ENCODE results near the gene ARHGEF1.

The ARHGEF1 gene

DNA sequence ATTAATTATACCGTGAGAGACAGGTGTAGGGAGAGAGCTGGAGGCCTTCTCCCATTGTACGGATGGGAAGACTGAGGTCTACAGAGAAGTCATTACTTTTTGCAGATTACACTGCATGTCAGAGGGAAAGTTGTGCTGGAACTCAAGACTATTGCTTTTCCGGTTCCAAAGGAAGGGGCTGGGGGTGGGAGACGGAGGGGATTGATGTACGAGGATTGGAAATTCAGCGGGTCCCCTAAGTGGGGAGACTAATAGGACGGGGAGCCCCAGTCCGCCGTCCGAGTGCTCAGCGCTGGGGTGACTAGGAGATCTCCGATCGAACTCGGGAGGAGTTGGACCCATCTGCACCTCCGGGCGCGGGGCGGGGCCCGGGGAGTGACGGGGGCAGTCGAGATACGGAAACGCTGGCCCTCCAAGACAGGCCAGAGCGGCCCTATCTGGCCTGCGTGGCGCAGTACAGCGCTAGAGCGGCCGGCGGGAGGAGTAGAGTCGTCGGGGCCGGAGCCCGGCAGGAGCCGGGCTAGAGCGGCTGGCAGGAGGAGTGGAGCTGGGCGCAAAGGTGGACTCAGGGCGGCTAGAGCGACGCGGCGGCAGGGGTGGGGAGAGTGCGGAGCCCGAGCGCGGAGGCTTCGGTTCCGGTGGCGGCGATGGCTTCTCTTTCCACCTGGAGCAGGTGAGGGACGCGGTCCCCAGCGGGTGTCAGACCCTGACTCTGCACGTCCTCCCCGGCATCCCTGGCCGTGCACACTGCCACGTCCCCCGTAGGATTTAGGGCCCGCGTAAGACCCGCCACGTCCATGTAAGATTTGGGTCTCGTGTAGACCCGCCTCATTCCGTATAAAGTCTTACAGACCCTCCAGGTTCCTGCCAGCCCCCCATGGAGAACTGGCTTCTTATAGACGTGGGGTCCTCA lies 1.1 kb downstream of the ARHGEF1 start:
- DNase-seq: peak; percentile 83

DNA sequence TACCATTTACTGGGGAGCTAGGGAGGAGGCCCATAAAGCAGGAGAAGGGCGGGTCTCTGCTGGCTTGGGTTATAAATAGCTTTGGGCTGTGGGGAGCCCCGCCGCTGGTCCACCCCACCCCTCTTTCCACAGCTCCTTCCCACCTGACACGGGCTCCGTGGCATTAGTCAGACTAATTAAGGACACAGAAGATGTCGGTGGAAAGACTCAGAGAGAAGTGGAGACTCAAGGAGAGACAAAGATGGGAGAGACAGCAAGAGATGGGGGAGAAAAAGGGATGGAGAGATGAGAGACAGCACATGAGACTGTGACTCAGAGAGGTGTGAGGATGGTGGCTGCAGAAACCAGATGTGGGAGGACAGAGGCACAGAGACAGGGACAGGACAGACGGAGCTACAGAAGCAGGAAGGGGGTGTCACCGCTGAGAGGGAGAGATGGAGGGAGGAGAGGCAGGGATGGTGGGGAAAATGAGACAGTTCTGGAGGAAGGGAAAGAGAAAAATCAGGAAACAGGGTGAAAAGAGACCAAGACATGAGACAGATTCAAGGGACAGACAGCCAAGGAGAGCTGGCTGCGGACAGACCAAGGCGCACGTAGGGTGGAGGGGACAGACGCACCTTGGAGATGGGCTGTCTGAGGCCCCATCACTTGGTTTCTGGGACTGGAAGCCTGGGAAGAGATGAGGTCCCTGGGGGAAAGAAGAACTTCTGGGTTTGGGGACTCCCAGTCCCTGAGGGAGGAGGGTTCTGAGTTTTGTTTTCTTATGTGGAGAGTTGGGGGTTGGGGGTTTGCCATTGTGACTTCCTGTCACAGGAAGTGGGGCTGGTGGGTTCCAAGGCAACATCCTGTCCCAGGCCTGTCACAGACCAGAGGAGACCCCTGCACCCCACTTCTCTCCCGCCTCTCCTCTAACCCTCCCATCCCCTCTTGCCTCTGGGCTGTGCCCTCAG lies 4.1 kb downstream of the ARHGEF1 start:
- no peak for DNase-seq

DNA sequence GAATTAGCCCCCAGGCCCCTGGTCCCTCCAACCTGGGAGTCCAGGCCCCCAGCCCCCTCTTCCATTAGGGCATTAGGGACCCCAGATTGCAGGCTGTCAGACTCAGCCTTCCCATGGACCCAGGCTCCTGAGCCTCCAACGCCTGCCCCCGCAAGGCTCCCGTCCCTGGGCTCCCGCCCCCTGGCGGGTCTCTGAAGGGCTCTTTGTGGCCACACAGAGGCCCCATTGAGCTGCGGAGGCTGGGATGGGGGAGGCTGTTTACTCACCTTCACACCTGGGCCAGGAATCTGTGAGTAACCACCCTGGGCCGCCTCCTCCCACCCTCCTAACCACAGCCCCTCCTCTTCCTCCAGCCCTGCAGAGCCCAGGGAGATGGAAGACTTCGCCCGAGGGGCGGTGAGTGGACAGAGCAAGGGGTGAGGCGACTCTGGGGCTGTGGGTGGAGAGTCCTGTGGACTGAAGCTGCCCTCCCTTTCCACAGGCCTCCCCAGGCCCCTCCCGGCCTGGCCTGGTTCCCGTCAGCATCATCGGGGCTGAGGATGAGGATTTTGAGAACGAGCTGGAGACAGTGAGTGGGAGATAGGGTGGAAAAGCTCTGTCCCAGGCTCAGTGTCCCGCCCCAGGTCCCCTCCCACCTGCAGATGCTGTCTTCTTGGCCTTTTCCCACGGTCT lies 4.9 kb downstream of the ARHGEF1 start:
- no peak for DNase-seq

DNA sequence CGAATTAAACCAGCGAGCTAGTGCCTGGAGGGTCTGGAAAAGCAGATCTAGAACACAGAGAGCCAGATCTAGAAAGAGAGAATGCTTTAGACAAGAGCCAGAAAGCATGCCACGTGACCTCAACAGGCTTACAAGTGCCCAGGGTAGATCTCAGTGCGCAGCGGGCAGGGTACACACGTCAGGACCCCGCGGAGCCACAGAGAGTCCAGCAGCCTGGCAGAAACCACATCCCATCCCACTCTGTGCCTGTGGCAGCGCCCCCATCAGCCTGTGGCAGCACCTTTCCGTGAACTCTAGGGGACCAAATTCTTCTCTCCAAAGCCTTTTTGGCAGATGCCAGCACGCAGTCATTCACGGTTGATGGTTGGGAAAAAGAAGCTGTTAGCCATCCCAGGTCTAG lies 5.9 kb downstream of the ARHGEF1 start:
- no peak for DNase-seq

DNA sequence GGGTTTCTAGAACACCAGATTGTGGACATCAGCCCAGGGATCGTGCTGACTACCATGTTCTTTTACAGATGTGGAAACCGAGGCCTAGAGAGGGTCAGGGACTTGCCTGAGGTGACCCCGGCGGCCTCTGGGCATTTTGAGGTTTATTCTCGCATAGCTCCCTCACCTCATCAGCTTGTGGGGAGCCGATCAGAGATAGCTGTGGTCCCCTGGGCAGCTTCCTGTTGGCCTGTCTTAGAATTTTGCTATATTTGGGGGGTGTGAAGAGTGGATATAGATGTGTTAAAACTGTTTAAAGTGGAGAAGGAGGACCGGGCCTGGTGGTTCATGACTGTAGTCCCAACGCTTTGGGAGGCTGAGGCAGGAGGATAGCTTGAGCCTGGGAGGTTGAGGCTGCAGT lies 6.9 kb downstream of the ARHGEF1 start:
- no peak for DNase-seq

DNA sequence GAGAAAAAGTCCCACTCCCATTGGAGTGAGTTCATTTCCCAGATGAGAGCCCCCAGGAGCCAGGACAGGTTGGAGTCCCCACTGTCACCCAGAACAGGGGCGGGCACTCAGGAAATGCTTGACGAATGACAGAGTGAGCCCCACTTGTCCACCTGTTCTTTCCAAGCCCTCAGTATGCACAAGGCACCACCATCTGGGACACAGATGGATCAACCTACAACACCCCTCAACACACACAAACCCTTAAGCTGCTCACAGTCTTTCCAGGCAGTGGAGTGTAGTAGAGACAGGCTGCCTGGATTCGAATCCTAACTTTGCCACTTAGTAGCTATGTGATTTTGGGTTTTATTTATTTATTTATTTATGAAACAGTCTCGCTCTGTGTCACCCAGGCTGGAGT lies 8.0 kb downstream of the ARHGEF1 start:
- DNase-seq: no peak

DNA sequence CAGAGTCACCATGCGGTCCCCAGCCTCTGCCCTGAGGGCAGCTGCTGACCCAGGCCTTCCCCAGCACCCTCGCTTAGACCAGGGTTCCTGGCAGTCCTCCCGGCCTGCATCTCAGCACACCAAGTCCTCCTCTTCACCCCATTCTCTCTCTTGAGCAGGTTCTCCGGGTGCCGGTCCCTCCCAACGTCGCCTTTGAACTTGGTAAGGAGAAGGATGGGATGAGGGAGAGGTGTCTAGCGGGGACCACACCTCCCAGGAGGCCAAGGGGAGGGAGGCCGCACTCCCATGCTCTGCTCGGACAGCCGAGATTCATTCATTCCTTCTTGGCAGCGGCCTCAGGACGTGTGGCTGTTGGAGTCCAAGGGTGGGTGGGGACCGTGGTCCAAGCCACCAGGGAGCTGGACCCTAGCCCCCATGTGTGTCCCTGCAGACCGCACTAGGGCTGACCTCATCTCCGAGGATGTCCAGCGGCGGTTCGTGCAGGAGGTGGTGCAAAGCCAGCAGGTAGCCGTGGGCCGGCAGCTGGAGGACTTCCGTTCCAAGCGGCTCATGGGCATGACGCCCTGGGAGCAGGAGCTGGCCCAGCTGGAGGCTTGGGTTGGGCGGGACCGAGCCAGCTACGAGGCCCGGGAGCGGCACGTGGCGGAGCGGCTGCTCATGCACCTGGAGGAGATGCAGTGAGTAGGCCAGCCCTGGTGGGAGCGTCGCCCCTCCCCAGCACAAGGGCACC lies 9.4 kb downstream of the ARHGEF1 start:
- no peak for DNase-seq

DNA sequence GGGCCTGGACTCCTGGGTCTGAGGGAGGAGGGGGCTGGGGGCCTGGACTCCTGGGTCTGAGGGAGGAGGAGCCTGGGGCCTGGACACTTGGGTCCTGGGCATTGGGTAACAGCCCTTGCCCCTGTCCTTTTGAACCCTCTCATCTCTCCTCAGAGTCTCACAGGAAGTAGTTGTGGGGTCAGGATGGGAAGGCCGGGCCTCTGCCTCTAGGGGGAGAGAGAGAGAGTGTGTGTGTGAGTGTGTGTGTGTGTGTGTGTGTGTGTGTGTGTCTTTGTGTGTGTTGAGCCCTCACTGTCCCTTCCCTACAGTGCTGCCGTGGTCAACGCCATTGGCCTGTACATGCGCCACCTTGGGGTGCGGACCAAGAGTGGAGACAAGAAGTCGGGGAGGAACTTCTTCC lies 10.9 kb downstream of the ARHGEF1 start:
- no peak for DNase-seq

DNA sequence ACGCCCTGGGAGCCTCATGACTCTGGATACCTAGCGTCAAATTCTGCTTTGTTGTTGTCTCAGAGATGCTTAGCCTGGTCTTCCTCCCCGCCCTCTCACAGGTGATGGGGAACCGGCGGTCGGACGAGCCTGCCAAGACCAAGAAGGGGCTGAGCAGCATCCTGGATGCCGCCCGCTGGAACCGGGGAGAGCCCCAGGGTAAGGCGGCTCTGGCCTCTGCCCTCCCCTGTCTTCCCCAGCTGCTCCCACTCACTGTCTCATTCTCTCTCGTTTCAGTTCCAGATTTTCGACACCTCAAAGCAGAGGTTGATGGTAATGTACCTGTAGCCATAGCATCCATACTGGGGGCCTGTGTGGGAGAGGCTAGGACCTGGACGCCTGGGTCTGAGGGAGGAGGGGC lies 11.4 kb downstream of the ARHGEF1 start:
- no peak for DNase-seq

DNA sequence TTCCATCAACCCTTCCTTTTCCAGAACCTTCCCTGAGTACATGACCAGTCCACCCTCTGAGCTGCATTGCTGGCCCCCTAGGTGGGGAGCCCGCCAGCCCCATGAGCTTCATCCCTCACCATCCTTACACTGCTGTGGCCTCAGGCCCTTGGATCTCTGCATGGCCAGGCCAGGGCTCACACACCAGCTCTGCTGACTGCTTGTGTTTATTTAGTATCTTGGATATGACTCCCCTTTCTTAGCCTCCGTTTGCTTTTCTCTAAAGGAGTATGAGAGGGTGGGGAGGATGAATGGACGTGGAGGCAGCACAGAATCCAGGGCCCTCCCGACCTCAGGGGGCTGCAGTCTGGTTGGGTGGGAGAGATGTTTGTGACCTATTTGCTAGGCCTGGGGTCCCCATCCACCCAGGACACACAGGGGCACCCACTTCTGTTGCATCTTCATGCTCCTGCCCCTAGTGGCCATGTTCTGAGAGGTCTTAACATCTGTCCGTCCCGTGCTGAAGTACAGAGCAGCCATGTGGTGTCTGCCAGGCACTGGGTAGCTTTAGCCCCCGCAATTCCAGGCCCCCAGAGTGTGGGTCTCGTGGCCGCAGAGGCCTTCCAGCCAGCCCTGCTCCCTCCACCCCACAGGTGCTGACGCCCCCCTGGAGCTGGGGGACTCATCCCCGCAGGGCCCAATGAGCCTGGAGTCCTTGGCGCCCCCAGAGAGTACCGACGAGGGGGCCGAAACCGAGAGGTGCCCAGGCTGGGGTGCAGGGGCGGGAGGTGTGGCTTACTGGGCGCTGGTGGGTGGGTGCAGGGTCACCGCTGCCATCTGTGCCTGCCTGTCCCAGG lies 13.0 kb downstream of the ARHGEF1 start:
- DNase-seq: no peak

DNA sequence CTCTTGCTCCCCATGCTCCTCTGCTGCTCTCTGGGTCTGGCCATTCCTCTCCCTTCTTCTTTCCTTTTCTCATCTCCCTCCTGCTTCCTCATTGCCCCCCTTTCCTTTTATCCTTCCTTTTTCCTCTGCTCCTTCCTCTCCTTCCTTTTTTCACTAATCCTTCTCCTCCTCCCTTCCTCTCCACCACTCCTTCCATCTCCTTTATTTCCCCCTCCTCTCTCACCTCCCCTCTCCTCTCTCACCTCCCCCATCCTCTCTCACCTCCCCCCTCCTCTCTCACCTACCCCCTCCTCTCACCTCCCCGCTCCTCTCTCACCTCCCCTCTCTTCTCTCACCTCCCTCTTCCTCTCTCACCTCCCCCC lies 13.6 kb downstream of the ARHGEF1 start:
- DNase-seq: no peak

DNA sequence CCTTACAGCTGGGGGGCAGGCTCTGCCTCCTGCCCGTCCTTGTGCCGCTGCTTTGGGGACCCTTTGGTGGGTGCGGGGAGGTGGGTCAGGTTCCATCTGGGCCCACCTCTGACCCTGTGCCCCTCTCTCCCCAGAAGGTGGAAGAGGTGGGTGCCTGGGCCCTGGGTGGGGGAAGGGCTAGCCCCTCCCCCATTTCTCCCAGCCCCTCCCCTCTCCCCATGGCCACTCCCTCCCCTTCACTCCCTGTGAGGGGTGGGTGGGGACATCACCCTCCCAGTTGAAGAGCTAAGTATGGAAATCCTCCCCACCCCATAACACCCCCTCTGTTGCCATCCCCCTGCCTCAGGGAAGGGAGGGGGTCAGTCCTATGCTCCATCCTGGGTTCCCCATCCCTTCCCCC lies 14.2 kb downstream of the ARHGEF1 start:
- no peak for DNase-seq

DNA sequence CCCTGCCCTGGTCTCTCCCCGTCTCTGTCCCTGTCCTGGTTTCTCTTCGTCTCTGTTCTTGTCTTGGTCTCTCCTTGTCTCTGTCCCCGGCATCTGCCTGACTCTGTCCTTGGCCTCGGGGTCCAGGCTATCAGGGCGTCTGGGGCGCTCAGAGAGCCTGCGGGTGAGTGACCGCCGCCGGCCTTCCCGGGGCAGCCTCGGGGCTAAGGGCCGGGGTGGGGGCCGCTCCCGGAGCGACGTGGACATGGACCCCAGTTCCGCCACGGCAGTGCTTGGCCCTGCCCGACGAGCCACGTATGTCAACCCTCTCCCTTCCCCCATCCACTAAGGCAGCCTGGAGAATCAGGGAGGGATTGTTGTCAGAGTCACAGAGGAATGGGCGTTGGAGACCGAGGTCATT lies 14.8 kb downstream of the ARHGEF1 start:
- DNase-seq: no peak

DNA sequence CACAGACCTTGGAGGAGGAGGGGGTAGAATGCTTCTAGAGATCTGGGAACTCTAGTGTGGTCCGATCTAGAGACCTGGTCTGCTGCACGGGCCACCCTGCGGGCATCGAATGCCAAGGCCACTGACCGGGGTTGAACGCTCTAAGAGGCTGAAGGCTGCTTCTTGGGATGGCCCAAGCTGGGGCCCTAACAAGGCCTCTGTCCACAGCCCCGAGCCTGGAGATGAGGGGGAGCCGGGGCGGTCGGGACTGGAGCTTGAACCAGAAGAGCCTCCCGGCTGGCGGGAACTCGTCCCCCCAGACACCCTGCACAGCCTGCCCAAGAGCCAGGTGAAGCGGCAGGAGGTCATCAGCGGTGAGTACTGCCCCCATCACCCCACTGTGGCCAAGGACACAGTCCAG lies 15.3 kb downstream of the ARHGEF1 start:
- no peak for DNase-seq

DNA sequence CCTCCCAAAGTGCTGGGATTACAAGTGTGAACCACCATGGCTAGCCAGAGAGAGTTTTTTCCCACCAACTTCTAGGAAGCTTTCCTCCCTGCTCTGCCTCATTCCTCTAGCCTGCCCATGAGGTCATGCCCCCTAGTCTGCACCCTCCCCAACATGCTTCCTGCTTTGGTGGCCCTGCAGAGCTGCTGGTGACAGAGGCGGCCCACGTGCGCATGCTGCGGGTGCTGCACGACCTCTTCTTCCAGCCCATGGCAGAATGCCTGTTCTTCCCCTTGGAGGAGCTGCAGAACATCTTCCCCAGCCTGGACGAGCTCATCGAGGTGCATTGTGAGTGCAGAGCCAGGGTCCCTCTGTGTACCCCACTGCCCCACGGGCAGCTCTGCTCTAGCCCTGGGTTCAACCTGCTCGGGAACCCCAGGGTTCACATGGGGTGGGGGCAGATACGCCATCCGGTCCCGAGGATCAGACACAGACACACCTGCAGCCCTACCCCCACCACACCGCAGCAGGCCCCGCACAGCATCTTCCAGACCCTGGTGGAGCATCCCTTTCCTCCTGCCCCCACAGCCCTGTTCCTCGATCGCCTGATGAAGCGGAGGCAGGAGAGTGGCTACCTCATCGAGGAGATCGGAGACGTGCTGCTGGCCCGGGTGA lies 18.9 kb downstream of the ARHGEF1 start:
- no peak for DNase-seq

DNA sequence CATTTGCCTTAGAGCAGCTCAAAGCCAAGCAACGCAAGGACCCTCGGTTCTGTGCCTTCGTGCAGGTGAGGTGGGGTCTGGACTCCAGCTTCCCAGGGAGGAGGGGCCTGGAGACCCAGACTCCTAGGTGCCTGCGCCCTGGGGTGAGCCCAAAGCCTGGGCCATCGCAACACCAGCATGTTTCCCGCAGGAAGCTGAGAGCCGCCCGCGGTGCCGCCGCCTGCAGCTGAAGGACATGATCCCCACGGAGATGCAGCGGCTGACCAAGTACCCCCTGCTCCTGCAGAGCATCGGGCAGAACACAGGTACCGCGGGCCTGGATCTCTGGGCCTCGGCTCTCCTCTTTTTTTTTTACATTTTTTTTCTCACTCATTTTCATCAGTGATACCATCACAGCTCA lies 19.6 kb downstream of the ARHGEF1 start:
- DNase-seq: no peak

DNA sequence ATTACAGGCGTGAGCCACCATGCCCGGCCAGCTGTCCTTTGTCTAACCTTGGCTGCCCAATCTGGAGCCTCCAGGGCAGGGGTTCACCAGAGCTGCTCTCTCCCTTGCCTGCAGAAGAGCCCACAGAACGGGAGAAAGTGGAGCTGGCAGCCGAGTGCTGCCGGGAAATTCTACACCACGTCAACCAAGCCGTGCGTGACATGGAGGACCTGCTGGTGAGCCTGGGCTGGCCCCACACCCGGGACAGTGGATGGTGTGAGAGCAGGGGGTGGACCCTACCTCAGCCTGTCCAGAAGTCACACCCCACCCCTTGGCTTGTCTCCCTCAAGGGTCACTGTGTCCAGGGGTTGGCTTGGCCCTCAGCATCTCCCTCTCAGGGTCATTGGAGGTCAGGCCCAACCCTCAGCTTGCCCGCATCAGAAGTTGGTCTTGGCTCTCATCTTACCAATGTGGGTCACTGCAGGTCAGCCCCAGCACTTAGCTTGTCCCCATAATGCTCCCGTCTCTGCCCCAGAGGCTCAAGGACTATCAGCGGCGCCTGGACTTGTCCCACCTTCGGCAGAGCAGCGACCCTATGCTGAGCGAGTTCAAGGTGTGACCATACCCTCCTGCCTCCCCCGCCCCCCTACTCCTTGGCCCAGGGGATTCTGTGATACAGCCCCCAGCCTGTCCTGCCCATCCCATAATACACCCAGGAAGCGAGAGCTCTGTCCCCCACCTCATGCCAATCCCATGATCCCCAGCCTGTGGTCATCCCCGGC lies 20.4 kb downstream of the ARHGEF1 start:
- DNase-seq: no peak

DNA sequence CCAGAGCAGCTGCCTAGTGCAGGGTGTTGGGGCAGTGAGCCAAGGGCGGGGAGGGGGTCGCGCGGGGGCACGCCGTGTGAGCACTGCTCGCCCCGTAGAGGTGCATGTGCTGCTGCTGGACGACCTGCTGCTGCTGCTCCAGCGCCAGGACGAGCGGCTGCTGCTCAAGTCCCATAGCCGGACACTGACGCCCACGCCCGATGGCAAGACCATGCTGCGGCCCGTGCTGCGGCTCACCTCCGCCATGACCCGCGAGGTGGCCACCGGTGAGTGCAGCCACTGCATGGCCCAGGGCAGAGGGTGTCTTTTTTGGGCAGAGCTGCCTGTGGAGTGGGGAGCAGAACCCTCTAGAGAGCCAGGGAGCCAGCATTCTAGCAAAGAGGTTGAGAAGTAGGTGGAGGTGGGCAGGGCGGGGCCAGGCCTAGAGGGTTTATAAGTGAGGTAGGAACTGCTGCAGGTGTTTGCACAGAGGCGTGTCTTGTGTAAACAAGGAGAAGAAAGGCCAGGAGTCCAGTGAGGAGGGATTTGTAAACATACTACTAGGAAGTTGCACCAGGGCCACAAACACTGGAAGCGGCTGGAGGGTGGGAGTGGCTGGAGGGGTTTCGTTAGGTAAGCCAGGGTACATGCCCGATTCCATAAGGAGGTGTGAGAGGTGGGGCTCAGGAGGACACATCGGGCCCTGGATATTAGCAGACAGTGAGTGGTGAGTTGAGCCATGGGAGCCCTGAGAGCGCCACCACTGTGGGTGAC lies 21.3 kb downstream of the ARHGEF1 start:
- DNase-seq: no peak

DNA sequence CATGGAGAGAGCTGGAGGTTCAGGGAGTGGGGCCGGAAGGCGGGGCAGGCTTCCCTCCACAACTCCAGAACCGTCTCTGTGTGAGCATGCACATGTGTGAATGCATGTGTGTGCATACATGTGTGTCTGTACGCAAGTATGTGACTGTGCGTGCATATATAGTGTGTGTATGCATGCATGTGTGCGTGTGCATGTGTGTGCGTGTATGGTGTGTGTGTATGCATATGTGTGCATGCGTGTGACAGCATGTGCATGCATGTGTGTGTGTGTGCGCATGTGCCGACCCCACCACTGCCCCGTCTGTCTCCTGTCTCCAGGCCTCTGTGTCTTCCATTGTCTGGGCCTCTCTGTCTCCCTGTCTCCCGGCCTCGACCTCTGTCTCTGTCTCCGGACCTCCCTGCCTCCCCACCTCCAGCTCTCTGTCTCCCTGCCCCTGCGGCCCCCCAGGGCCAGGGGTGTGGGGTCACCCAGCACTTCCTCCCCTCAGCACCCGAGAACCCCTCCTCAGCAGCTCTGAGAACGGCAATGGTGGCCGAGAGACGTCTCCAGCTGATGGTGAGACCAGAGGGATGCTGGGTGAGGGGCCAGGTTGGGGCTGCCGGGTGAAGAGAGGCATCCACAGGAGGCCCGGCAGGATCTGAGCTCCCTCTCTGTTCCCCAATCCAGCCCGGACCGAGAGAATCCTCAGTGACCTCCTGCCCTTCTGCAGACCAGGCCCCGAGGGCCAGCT lies 22.5 kb downstream of the ARHGEF1 start:
- DNase-seq: no peak

Data from GOT3 (cell line).